ENCODE results near the gene APH1B.

The APH1B gene

GRCh38 chr15:63353261-63353660 is 75.9 kb downstream of the APH1B start:
- no peak for DNase-seq (ENCODE audit: low spot score)

GRCh38 chr15:63353887-63354286 is 76.5 kb downstream of the APH1B start:
- no peak for DNase-seq (ENCODE audit: low spot score)

- DNase-seq (ENCODE audit: low spot score) = no peak
These were observed 77.6 kb downstream of the APH1B start for GRCh38 chr15:63354821-63355650.

GRCh38 chr15:63357061-63357460 is 79.7 kb downstream of the APH1B start:
- DNase-seq (ENCODE audit: low spot score) = no peak

- no peak for DNase-seq (ENCODE audit: low spot score)
These were observed 80.3 kb downstream of the APH1B start for GRCh38 chr15:63357731-63358130.

GRCh38 chr15:63358241-63359029 is 81.0 kb downstream of the APH1B start:
- DNase-seq (ENCODE audit: low spot score) = no peak

Data from pons (tissue), 1 donor.